Metanephros (tissue), 1 donor: ENCODE data around the gene ANKMY2. TPM values are rescaled to one million over a fixed set of nuclear protein-coding genes. Genes with fewer than 3 reads are reported as not detected.

Experiments used
- total RNA-seq: library from RNA; depleted of rRNA; stranded (reverse); fragments of >200 nt; gene quantifications from one replicate; pipeline ENCODE4 v1.2.3, GENCODE V29; 2014

ANKMY2 gene
- total RNA-seq, result 25.2 TPM

GRCh38 chr7:16645593-16646471 is at the start of gene ANKMY2, which contains the start of gene BZW2:
TSS of gene ANKMY2 (minus strand) at chr7:16645754. CDS start at chr7:16645573, 181 bp downstream.
TSS of gene BZW2 (plus strand) at chr7:16646181. CDS start at chr7:16665444, 19,263 bp downstream.

Other genes with a start within 250 kb of the ANKMY2 start
- 6.8 TPM for gene CRPPA, start 224.2 kb downstream of the ANKMY2 start, total RNA-seq
- gene SOSTDC1, start 180.0 kb downstream of the ANKMY2 start, total RNA-seq, result 28.8 TPM
- not detected for gene LRRC72, start 118.9 kb downstream of the ANKMY2 start, total RNA-seq
- gene BZW2, start 427 bp upstream of the ANKMY2 start, total RNA-seq, result 71.6 TPM
- 16.8 TPM for gene TSPAN13, start 108.0 kb upstream of the ANKMY2 start, total RNA-seq
- gene AGR2, start 159.2 kb upstream of the ANKMY2 start, total RNA-seq, result 26.9 TPM
- 1.1 TPM for gene AGR3, start 236.2 kb upstream of the ANKMY2 start, total RNA-seq